NCI-H2227 (cell line): ENCODE measurements around the gene DXO.
A peak's percentile ranks its signal among the peaks of the same experiment; 100 is the strongest.
"Not testable (repeated sequence)": the region's sequence is repeated elsewhere in the genome, so short reads cannot be mapped to it uniquely, and the experiment has no call there.

ENCODE experiments used
- DNase-seq: peaks from one replicate; lab custom pipeline; 2025; ENCODE audit not compliant: unreplicated experiment; lab: John Stamatoyannopoulos, UW

Gene DXO

DNA sequence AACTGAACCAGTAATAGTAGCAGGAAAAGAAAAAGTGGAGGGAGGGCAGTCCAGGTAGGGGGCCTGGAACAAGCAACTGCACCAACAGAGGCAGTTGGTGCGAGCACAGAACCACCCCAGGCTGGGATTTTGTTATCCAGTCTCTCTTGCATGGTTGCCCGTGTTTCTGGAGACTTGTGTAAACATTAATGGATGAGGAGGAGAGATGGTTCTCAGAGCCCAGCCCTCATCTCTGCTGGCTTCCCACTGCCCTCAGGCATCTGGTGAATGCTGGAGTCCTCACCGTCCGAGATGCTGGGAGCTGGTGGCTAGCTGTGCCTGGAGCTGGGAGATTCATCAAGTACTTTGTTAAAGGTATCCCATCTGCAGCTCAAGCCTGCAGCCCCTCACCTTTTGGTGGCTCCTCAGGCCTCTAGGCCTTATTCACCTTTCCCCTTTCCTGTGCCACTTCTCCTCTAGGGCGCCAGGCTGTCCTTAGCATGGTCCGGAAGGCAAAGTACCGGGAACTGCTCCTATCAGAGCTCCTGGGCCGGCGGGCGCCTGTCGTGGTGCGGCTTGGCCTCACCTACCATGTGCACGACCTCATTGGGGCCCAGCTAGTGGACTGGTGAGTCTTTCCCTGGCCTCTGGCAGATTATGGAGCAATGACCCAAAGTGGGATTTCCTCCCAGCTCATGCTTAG lies 8.4 kb upstream of the DXO start:
- DNase-seq, result not testable (repeated sequence)

- no peak for DNase-seq
Measured at GRCh38 chr6:31979238-31979898, 7.4 kb upstream of the DXO start.

DNA sequence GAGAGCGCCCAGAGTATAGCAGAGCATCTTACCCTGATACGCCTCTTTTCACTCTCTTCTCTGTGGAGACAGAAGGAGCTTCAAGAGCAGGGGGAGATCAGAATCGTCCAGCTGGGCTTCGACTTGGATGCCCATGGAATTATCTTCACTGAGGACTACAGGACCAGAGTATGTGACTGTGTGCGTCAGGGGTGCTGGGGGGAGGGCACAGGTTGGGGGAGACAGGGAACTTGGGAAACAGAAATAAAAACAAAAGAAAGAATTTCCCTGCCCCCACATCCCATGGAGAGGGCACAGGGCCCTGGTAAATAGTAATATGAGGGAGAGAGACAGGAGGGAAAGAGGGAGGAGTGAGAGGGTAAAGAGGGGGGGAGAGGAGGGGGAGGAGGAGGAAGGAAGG lies 6.9 kb upstream of the DXO start:
- DNase-seq, result no peak

- no peak for DNase-seq
Measured at GRCh38 chr6:31977816-31978431, 6.0 kb upstream of the DXO start.

GRCh38 chr6:31976065-31976464 lies 4.1 kb upstream of the DXO start:
- DNase-seq, result not testable (repeated sequence)

DNA sequence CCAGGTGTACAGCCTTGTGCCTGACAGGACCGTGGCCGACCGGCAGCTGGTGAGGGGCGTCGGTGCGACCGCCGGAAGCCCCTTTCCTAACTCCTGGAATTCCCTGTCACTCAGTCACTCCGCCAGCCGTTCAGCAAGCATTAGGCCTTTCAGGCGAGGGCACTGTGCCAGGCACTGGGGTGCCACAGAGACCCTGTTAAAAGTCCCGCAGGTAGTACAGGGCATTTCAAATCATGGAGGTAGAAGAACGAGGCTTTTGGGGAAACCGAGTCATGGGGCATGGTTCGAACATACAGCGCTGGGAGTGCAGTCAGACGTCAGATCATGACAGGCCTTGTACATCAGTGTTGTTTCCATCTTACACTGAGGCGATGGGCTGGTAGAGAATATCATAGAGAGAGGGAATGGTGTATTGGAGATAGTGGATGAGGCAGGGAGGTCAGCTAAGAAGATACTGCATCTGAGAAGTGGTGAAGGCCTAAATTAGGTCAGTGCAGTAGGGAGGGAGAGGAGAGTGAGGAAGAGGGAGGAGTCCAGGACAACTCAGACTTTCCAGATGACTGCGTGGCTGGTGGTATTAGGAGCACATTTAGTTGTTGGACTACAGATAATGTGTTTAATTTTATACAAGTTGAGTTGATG lies 892 bp upstream of the DXO start:
- no peak for DNase-seq

DNA sequence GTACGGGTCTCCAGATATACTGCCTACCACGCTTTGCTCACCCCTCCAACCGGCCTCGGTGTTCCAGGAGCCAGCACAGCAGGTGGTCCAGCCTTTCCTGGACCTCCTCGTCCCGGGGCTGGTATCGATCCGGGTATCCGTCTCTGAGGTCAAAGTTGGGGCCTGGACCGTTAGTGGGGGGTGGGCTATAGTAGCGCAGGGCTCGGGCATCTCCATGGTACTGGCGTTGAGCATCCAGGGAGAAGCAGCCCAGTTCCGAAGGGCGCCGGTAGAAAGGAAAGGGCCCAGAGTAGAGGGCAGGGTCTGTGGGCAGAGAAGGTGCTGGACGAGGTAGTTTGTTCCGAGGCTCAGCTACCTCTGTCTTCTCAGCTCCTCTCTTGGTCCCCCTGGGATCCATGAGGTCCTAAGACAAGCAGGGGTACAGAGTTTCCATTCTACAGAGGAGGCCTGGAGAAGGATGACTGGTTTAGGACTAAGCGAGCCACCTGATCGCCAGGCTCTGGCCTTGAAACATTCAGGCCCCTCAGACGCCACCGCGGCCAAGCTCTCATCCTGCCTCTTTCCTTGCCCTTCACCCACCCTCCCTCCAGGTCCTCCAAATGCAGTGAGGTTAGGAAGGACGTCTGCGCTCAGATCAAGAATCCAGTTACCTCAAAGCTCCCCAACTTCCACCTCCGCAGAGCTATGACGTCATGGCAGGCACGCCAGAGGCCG lies 502 bp downstream of the DXO start:
- DNase-seq, result peak; percentile 64

DNA sequence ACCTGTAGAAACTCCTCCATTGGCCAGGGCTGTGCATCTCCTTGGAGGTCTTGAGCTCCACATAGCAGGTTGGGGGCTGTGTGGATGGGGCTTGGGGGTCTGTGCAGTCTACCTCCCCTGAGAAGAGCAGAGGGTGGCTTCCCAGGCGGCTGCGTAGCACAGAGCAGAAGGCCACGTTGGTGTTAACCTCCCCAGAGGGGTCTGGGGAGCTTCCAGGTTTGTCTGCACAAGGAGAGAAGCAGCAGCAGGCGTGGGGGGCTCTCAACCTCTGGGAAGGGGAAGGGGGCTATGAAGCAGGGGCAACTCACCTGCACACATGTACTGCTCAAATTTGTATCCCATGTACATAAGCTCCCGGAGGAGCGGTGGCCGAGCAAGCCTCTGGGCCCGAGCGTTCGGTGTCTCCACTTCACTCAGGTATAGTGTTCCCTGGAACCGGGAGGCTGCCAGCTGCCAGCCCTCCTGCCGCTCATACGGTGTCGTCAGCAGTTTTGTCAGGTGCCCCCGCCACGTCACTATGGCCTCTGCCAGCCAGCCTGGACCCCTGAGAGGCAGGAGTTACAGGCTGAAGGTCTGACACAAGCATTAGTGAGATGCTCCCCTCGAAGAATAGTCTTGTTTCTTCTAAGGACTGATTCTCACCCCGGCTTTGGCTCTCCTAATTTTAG lies 1.2 kb downstream of the DXO start:
- DNase-seq, result peak; percentile 64

DNA sequence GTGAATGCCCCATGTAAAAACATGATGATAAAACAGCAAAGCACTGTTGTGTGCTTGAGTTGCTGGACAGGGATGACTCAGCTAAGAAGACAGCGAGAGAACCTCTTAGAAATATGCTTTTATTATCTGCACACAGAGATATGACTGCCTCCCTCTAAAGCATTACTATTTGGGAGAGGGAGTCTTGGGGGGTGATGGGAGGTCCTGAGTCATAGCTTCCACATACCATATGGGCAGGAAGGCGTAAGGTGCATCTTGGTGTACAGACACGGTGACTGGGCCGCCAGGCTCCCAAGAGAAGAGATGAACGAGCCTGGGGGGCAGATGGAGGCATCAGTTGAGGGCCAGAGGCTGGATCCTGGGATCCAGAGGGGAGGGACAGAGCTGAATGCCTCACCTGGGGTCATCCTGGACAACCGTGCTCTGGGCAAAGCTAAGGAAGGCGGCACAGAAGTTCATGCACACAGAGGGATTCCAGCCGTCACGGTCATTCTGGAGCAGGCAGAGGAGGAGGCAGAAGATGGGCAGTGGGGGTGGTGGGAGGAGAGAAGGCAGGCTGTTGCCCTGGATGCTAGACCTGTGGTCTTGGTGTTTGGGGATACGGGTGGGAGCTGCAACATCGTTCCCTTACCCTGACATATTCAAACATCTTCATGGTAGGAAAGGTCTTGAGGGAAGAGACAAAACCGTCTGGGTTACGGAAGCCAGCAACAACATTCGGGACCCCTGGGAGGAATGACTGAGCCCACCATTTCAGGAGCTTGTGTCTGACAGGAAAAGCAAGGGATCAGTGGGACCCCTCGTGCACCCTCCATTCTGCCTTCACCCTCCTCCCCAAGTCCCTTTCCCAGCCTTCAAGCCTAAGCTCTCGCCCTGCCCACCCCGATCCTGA lies 2.0 kb downstream of the DXO start:
- DNase-seq, result no peak

- DNase-seq, result no peak
Measured at GRCh38 chr6:31968791-31969711, 2.9 kb downstream of the DXO start.

DNA sequence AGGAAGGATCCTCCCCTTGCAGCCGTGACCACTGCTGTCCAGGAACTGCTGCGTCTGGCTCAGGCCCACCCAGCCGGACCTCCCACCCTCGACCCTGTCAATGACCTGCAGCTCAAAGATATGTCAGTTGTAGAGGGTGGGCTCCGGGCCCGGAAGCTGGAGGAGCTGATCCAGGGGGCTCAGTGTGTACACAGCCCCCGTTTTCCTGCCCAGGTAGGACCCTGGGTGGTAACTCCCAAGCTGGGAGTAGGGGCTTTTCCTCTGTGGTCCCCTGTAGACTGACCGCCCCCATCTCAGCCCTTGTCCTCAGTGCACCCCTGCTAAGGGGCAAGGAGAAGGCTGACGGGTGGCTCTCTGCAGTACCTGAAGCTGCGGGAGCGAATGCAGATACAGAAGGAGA lies 3.6 kb downstream of the DXO start:
- no peak for DNase-seq

DNA sequence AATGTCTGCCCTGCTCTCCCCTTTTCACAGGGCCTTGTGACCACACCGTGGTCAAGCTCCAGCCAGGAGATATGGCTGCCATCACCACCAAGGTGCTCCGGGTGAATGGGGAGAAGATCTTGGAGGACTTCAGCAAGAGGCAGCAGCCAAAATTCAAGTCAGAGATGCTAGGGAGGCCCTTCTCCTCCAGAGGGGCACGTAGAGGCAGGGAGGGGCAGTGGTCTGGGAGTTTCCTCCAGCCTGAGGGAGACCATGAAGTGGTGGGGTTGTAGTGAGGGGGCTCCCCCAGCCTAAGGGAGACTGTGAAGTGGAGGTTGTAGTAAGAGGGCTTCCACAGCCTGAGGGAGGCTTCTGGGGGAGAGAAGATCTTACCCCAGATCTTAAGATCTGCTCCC lies 4.0 kb downstream of the DXO start:
- no peak for DNase-seq

GRCh38 chr6:31966997-31967925 lies 4.7 kb downstream of the DXO start:
- DNase-seq, result no peak

GRCh38 chr6:31966506-31966905 lies 5.4 kb downstream of the DXO start:
- no peak for DNase-seq

DNA sequence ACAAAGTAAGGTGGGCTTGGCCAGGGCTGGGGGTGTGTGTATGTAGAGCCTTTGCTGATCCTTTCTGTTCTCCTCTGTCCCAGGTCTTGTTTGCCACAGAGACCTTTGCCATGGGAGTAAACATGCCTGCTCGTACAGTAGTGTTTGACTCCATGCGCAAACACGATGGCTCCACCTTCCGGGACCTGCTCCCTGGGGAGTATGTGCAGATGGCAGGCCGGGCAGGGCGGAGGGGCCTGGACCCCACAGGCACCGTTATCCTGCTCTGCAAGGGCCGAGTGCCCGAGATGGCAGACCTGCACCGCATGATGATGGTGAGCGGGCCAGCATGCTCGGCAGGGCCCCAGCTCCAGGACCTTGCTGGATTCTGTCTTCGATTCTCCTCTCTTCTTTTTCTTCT lies 6.2 kb downstream of the DXO start:
- no peak for DNase-seq

GRCh38 chr6:31963921-31964320 lies 8.0 kb downstream of the DXO start:
- no peak for DNase-seq

GRCh38 chr6:31961616-31962015 lies 10.3 kb downstream of the DXO start:
- DNase-seq, result no peak
